T-helper 2 cell (primary cell): ENCODE measurements around the gene TGM6.
A peak's percentile ranks its signal among the peaks of the same experiment; 100 is the strongest.

Experiments used
- DNase-seq, 5 experiments: peaks; one replicate each; pipeline versions ENCODE4 v3.0.0 to v3.0.0-alpha.2; 2012 to 2022

The TGM6 gene

DNA sequence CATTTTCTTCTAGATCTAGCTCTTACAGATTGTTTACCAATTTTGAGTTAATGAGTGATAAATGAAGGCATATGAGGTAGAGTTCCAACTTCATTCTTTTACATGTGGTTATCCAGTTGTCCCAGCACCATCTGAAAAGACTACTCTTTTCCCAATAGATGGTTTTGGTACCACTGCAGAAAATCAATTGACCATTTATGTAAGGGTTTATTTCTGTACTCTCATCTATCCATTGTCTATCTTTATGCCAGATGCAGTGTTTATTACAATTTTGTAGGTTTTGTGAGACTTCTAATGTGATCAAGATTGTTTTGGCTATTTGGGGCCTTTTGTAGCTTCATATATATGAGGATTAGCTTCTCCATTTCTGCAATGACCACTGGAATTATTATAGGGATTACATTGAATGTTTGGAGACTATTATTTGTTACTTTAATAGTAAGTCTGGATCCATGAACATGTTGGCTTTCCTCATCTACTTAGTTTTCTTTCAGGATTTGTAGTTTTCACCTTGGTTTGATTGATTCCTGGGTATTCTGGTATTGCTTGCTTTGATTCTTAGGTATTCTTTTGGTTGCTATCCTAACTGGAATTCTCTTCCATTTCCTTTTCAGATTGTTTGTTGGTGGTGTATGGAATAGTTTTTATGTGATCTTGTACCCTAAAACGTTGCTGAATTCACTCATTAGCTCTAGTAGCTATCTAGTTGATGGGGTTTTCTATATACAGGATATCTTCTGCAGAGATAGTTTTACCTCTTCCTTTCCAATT lies 79.5 kb downstream of the TGM6 start:
- DNase-seq = no peak

DNA sequence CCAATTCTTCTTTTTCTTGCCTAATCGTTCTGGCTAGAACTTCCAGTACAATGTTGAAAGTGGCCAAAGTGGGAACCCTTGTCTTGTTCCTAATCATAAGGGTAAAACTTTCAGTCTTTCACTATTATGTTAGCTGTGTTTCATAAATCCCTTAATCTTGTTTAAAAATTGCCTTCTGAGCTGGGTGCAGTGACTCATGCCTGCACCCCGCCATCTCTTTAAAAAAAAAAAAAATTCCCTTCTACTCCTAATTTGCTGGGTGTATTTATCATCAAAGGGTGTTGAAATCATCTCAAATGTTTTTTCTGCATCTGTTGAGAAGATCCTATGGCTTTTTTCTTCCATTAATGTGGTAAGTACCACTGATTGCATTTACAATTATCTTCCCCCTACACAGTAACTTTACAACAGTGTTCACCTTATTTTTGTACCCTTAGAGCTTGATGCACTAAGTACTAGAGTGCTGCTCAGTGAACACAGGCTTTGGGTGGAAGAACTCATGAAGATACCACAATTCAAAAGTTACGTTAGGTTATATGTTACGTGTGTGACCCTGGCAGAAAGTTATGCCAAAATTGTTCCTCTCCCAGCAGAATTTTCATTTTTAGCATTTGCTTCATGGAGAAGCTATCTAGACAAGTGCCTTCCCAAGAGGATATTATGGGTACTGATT lies 80.2 kb downstream of the TGM6 start:
- no peak for DNase-seq

DNA sequence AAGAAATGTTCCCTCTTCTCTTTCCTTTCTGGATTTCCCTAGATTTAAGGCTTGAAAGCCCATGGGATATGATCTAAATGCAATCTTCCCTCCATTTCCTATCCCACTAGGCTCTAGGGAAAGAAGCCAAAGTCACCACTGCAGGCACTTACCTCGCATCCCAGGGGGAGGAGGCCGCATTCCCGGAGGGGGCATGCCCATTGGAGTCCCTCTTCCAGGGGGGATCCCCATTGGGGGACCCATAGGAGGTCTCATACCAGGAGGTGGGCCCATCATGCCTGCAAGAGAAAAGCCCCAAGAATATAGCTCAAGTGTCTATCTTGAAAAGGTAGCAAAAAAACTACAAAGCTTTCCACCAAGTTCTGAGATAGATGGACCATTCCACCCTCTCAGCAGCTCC lies 81.8 kb downstream of the TGM6 start:
- DNase-seq = no peak

DNA sequence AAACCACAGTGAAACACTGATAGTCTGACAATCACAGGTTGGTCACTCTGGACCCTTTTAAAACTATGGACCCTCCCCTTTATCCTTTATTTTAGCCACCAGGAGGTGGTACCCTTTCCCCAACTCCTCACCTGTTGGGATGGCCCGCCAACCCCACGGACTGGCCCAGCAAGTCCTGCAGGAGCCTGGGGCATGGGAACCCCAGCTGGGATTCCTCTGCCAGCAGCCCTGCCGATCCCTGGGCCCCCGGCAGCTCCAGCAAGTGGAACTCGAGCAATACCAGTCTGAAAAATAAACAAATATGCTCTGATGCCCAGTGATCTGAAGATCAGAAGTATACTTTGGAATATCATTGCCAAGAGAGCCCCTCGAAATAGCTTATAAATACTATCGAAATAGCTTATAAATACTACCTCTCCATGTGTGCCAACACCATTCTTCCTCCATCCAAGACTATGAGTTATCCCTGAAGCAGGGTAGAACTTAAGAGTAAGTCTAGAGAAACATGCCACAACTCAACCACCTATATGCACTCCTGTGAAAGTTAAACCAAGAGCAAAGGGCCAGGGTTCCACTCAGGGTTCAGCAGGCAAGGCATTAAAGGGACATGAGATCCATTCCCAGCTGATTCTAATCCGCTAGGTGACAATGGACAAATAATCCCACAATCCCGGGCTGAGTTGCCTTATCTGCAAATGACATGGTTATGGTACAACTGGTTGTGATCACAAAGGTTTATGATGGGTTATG lies 83.1 kb downstream of the TGM6 start:
- no peak for DNase-seq

DNA sequence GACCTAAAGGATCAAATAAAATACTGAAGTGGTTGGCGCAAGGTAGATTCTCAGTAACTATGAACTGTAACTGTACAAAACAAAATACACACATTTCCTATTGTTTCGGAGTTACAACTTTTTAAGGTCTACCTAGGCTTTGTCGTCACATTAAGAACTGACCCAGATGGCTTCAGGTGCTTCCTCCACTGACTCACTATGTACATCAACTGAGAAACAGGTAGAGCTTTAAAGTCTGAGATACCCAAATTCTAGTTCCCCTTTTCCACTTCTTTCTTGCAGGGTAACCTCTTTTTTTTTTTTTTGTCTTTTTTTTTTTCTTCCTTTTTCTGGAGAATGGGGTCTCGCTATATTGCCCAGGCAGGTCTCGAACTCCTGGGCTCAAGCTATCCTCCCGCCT lies 84.4 kb downstream of the TGM6 start:
- DNase-seq = no peak

DNA sequence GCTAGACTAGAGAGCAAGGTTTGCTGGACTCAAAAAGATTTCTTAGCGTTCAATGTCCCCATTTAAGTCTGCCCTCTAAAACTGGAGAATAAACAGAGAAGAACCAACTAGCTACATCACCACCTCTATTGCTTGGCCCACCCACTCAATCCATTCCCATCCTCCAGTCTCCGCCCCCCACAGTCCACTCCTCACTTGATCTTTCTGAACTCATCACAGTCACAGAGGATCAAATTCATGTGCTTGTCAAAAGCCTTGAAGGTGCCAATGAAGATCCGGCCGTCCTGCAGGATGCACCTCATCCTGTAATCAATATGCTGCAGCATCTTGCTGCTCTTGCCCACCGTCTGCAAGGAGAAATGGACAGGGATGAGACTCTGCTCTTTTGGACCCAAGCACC lies 86.7 kb downstream of the TGM6 start:
- DNase-seq = no peak

DNA sequence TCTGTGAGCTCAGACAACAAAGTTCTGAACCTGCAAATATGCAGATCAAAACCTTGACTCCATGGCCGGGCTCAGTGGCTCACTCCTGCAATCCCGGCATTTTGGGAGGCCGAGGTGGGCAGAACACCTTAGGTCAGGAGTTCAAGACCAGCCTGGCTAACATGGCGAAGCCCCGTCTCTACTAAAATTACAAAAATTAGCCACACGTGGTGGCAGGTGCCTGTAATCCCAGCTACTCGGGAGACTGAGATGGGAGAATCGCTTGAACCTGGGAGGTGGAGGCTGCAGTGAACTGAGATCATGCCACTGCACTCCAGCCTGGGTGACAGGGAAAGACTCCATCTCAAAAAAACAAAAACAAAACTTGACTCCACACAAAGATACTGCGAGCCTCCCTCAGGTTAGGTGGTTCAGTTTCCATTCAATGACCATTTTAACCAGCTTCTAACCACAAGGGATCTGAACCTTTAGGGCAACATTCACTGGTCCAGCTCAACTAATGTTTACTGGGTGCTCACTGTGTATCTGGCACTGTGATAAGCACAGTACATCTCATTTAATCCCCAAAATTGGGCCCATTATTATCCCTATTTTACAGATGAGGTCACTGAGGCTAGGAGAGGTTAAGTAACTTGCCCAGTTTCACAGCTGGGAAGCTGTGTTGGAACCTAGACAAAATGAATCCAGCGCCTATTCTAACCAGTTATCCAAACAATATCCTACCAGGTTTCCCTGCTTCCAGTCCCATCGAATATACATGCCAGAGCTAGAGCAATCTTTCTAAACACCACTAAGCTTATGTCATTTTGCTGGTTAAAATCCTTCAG lies 88.1 kb downstream of the TGM6 start:
- DNase-seq = no peak

DNA sequence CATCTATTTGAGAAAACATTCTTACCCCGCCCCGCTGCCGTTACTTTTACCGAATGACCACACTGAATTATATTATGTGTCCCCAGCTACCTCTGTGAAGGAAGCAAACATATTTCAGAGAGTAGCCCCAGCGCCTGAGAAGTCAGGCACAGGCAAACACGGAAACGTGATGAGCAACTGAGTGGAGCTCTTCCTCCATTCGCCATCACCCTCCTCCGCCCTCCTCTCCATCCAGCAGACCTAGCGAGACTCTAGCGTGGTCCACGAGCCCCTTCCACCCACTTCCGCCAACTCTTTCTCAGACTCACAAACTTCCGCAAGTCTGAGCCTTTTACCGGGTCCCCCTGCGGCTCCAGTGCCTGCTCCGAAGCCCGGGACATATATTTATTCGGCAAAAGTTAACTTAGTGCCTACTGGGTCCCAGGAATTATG lies 89.3 kb downstream of the TGM6 start:
- peak; percentile 13 to 84 (median 51) for DNase-seq

DNA sequence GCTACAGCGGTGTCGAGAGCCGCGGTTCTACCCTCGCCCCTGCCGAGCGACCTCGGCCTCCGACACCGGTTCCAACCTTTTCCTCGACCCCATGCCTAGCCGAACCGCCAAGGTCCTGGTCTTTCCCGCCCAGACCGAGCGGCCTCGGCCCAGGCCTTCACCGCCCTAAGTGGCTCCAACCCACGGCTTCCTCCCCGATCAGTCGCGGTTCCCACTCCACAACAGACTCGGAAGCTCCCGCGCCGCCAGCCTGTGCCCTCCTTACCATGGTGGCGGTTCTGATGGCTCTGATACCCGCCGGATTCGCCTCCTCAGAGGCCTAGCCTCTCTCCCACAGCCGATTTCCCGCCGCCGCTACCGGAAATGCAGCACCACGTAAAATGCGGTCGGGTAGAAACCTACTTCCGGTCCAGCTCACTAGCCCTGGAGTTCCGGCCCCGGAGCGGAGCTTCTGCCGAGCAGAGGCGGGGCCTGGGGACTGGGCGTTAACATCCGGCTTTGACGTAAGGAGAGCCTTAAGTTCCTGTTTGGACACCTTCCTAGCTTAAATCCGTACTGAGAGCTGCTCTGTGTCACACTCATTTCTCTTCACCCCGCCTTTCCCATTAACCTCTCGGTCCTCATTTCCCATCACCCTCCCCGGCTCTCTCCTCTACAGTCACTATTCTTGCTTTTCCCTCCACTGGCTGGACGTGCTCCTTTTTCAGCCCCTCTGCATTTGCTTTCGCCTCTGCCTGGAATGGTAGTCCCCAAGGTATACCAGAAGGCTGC lies 89.9 kb downstream of the TGM6 start, which contains the start of gene SNRPB:
Gene SNRPB (minus strand): TSS at position 367 of the 771 bp plus-strand sequence. CDS start 99 bp downstream, at position 268.
- peak; percentile 85 to 99 (median 94) for DNase-seq

DNA sequence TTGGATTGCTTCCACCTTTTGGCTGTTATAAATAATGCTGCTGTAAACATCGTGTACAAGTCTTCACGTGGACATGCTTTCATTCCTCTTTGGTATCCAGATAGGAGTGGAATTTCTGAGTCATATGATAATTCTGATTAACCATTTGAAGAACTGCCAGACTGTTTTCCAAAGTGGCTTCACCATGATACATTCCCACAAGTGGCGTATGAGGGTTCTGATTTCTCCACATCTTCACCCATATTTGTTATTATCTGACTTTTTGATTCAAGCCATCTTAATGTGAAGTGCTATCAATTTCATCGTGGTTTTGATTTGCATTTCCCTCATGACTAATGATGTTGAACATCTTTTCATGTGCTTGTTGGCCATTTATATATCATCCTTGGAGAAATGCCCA lies 92.8 kb downstream of the TGM6 start:
- DNase-seq = no peak

DNA sequence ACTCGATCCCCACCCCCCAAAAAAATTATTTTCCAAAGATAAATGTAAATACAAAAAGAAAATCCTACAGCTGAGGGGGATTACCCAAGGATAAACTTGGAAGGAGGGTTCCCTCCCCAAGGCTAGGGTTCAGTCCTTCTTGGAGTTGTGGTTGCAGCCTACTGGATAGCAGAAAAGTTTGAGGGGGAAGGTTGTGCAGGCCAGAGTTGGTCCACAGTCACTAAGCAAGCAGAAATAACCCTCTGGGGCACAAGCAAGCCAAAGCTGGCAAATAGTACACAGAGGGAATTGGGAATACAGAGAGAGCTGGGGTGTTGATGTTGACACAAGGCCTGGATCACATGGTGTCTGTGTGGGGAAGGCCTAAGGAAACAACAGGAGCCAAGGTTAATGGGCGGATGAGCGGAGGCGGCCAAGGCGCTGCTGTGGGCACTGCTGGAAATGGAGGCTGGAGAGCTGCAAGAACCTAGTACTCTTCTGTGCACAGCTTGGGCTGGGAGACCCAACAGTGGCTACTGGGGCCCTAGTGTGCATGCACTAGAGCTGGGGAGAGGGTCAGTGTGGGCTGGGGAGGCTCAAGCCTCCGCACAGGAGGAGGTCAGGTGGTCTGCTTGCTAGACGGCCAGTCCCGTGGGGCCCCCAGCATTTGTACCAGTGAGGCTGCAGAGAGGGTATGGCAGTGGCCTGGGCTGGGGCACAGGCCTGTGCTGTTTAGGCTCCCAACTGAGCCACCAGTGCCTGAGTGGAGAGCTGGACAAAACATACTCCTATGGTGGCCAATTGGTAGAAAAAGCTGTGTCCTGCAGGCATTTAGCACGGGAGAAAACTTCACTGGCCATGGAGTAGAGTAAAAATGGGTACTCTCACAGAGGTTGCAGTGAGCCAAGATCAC lies 95.4 kb downstream of the TGM6 start:
- DNase-seq = no peak

DNA sequence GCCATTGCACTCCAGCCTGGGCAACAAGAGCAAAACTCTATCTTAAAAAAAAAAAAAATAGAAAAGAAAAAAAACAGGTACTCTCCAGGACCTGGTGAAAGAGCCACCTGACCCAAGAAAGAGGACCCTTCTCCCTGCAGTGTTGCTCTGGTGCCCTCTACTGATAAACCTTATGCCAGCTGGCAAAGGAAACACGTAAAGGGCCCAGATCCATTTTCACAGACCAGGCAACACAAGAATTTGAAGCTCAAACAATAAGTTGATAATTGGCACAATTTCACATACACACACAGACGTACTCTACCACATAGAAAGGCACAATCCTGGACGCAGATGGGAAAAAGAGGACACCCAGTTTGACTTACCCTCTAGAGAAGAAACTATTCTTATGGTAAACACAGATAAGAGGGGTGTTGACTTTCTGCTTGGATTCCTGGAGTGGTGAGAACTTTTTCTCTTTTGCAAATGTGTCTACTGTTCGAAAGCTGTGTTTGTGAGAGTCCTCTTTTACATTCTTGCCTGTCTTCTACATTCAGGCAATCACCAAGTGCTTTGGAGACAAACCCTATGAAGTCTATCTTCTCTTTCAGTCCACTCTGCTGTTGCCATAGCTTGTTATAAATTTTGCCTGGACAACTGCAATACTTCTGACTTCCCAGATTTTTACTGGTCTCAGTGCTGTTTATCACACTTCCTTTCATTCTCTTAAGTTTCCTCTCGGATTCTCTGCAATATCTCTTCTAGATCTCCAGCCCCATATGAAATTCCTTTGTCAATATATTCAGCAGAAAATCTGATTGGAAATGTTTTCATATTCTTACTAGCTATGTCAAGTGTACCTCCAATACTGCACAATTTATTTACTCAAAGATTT lies 96.3 kb downstream of the TGM6 start:
- DNase-seq = no peak

DNA sequence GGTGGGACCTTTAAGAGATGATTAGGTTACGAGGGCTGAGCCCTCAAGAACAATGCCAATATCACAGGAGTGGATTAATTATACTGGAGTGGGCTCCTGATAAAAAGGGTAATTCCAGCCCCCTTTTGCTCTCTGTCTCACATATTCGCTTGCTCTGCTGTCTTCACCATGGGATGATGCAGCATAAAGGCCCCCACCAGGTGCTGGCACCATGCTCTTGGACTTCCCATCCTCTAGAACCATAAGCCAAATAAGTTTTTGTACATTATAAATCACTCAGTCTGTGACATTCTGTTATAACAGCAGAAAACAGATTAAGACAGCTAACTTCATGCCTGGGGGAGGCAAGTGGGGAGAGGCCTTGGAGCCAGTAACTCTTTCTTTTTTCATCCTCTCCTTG lies 99.7 kb downstream of the TGM6 start:
- DNase-seq = no peak
